Left lung (tissue), 10 donors: ENCODE results near the gene CH25H. TPM values are rescaled to one million over a fixed set of nuclear protein-coding genes. Genes with fewer than 3 reads are reported as not detected.

Source experiments
- ATAC-seq: fragments of 200-7000 bp; cut with Tn5 transposase; one replicate; pipeline ENCODE4 v1.9.1; 2020; ENCODE audit warnings: moderate library complexity
- DNase-seq, 4 donors: peaks; one replicate each; pipeline ENCODE4 v3.0.0-alpha.2; 2013 to 2020
- H3K27ac ChIP-seq, 2 donors: fragments of 200-600 bp; sonication (generic) in 1 of 2; one replicate each; pipeline versions ENCODE4 v1.5.0 to v1.8.0; 2020 to 2021
- H3K27me3 ChIP-seq, 2 donors: fragments of 200-600 bp; sonication (generic) in 1 of 2; one replicate each; pipeline versions ENCODE4 v1.5.0 to v1.8.0; 2020 to 2021
- H3K36me3 ChIP-seq, 2 donors: fragments of 200-600 bp; sonication (generic) in 1 of 2; one replicate each; pipeline versions ENCODE4 v1.5.0 to v1.8.0; 2020 to 2021
- H3K4me1 ChIP-seq, 2 donors: fragments of 200-600 bp; one replicate each; pipeline ENCODE4 v1.8.0; 2021
- H3K4me3 ChIP-seq, 2 donors: fragments of 200-600 bp; sonication (generic) in 1 of 2; one replicate each; pipeline versions ENCODE4 v1.5.0 to v1.8.0; 2020 to 2021; ENCODE audit warnings: mild to moderate bottlenecking in 1 of 2
- H3K9me3 ChIP-seq, 2 donors: fragments of 200-600 bp; sonication (generic) in 1 of 2; one replicate each; pipeline versions ENCODE4 v1.5.0 to v1.8.0; 2020 to 2021
- intact Hi-C, 2 donors: fragments of 100-400 bp; cut with DNase I; formaldehyde crosslinking; loops; one replicate each; pipeline versions ENCODE4 v1.11.2 to v1.14.2; 2022
- polyA plus RNA-seq, 6 donors: library from polyadenylated mRNA; unstranded; fragments of 120-200 nt; gene quantifications; one replicate each; pipeline ENCODE4 v1.2.1, GENCODE V29; 2013; ENCODE audit not compliant: insufficient read length in 6 of 6
- total RNA-seq, 2 donors: library from RNA; stranded (reverse); fragmentation: NEBNext Ultra II Directional; extraction: Animal tissue kit (Norgen Biotek cat#: 25700); gene quantifications; one replicate each; pipeline ENCODE4 v1.2.1, GENCODE V29; 2021
- TF ChIP-seq, protein P1 (sequence below), 2 donors: fragments of 200-600 bp; sonication (generic) in 1 of 2; IDR thresholded peaks; one replicate each; pipeline versions ENCODE4 v1.5.0 to v1.8.0; 2021; ENCODE audit warnings: antibody characterized with exemption in 2 of 2
- donor health status: DM: no; HTN: yes; CAD: no.
- donor health status: DM: no; HTN: no; CAD: no.

Gene CH25H
- total and polyA plus RNA-seq, 8 donors: 0.10 to 14.7 (median 0.20) TPM

GRCh38 chr10:89214566-89215165 is 7.5 kb upstream of the CH25H start:
- Histone ChIP-seq H3K36me3 (peaks cover 0 to under 1% of the 10 kb centered on the region in 2 donors), H3K27ac (no peak overlapping the region), H3K27me3 (peaks cover 0 to 6% of the 10 kb centered on the region in 2 donors), H3K4me3 (no peak overlapping the region), H3K9me3 (no peaks in the 10 kb centered on the region), H3K4me1 (peaks cover 5 to 12% of the 10 kb centered on the region in 2 donors)
- TF ChIP-seq, protein P1, sequence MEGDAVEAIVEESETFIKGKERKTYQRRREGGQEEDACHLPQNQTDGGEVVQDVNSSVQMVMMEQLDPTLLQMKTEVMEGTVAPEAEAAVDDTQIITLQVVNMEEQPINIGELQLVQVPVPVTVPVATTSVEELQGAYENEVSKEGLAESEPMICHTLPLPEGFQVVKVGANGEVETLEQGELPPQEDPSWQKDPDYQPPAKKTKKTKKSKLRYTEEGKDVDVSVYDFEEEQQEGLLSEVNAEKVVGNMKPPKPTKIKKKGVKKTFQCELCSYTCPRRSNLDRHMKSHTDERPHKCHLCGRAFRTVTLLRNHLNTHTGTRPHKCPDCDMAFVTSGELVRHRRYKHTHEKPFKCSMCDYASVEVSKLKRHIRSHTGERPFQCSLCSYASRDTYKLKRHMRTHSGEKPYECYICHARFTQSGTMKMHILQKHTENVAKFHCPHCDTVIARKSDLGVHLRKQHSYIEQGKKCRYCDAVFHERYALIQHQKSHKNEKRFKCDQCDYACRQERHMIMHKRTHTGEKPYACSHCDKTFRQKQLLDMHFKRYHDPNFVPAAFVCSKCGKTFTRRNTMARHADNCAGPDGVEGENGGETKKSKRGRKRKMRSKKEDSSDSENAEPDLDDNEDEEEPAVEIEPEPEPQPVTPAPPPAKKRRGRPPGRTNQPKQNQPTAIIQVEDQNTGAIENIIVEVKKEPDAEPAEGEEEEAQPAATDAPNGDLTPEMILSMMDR (IDR thresholded peaks at IDR 0.05): no peak
- DNase-seq (no peak), ATAC-seq (no peak)
- intact Hi-C loops: loop anchor here in 1 of 2 donors (5.0 kb wide), 1 partner anchor 277 kb away; no protein-coding TSS in a partner anchor

- TF ChIP-seq, protein P1 (IDR thresholded peaks at IDR 0.05): peak; percentile 42 to 66
- peaks cover 0 to 18% of the 10 kb centered on the region in 2 donors for H3K27me3 ChIP-seq
- H3K27ac ChIP-seq: no peak overlapping the region
- no peak overlapping the region for H3K4me3 ChIP-seq
- peaks cover 6 to 14% of the 10 kb centered on the region in 2 donors for H3K4me1 ChIP-seq
- intact Hi-C loops: loop anchor here in 1 of 2 donors (2.0 kb wide), 1 partner anchor 182 kb away; no protein-coding TSS in a partner anchor
- no peaks in the 10 kb centered on the region for H3K9me3 ChIP-seq
- ATAC-seq: peak; percentile 78
- peak in 1 of 4 donors; percentile 63 for DNase-seq
- no peaks in the 10 kb centered on the region for H3K36me3 ChIP-seq
Observed at GRCh38 chr10:89213191-89213808, 6.2 kb upstream of the CH25H start.

- peaks cover 7 to 25% of the 10 kb centered on the region in 2 donors for H3K4me1 ChIP-seq
- peaks cover 0 to 42% of the 10 kb centered on the region in 2 donors for H3K27me3 ChIP-seq
- intact Hi-C loops: no loop called here
- DNase-seq (no peak), ATAC-seq (no peak)
- no peaks in the 10 kb centered on the region for H3K9me3 ChIP-seq
- no peak overlapping the region for H3K4me3 ChIP-seq
- H3K27ac ChIP-seq: no peak overlapping the region
- TF ChIP-seq, protein P1 (IDR thresholded peaks at IDR 0.05): no peak
- no peaks in the 10 kb centered on the region for H3K36me3 ChIP-seq
Observed at GRCh38 chr10:89210794-89211425, 3.8 kb upstream of the CH25H start.

- H3K4me3 ChIP-seq: no peak overlapping the region
- no peak for DNase-seq
- H3K27ac ChIP-seq: no peak overlapping the region
- peaks cover 0 to 54% of the 10 kb centered on the region in 2 donors for H3K27me3 ChIP-seq
- peaks cover 7 to 25% of the 10 kb centered on the region in 2 donors for H3K4me1 ChIP-seq
- no peaks in the 10 kb centered on the region for H3K9me3 ChIP-seq
- intact Hi-C loops: no loop called here
- ATAC-seq: no peak
- no peaks in the 10 kb centered on the region for H3K36me3 ChIP-seq
- TF ChIP-seq, protein P1 (IDR thresholded peaks at IDR 0.05): no peak
Observed at GRCh38 chr10:89209718-89210117, 2.6 kb upstream of the CH25H start.
